Nephron (organoid): ENCODE results near the gene NDUFA11.

ENCODE experiments used
- H3K27ac Mint-ChIP-seq, 3 experiments: 2 replicates each; pipeline ENCODE4 v1.8.0; 2020; ENCODE audit warnings: mixed read lengths in 3 of 3, mild to moderate bottlenecking in 2 of 3, moderate library complexity in 1 of 3
- H3K27me3 Mint-ChIP-seq: 2 replicates; pipeline ENCODE4 v1.8.0; 2021; ENCODE audit warnings: low read depth, mild to moderate bottlenecking, moderate library complexity, mixed read lengths
- H3K36me3 Mint-ChIP-seq: 2 replicates; pipeline ENCODE4 v1.8.0; 2020; ENCODE audit warnings: low read depth, mixed read lengths
- H3K4me1 Mint-ChIP-seq: 2 replicates; pipeline ENCODE4 v1.8.0; 2020; ENCODE audit warnings: mixed read lengths
- H3K4me3 Mint-ChIP-seq, 3 experiments: 2 replicates each; pipeline ENCODE4 v1.8.0; 2020; ENCODE audit warnings: mild to moderate bottlenecking in 3 of 3, mixed read lengths in 3 of 3, moderate library complexity in 2 of 3
- H3K9me3 Mint-ChIP-seq: 2 replicates; pipeline ENCODE4 v1.8.0; 2020; ENCODE audit warnings: mixed read lengths
- TF ChIP-seq, protein P1 (sequence below), 3 experiments: fragments of 200-600 bp; sonication (generic); IDR thresholded peaks; one replicate each; pipeline ENCODE4 v1.5.0; 2021; ENCODE audit warnings: antibody characterized with exemption in 3 of 3; ENCODE audit not compliant: unreplicated experiment in 3 of 3

The NDUFA11 gene

GRCh38 chr19:5917431-5918107, 14.0 kb upstream of the NDUFA11 start:
- Mint-ChIP-seq H3K9me3 (no peaks in the 10 kb centered on the region), H3K27ac (no peak overlapping the region), H3K4me1 (no peaks in the 10 kb centered on the region), H3K36me3 (peaks cover 32% of the 10 kb centered on the region), H3K4me3 (no peak overlapping the region), H3K27me3 (no peaks in the 10 kb centered on the region)
- TF ChIP-seq, protein P1, sequence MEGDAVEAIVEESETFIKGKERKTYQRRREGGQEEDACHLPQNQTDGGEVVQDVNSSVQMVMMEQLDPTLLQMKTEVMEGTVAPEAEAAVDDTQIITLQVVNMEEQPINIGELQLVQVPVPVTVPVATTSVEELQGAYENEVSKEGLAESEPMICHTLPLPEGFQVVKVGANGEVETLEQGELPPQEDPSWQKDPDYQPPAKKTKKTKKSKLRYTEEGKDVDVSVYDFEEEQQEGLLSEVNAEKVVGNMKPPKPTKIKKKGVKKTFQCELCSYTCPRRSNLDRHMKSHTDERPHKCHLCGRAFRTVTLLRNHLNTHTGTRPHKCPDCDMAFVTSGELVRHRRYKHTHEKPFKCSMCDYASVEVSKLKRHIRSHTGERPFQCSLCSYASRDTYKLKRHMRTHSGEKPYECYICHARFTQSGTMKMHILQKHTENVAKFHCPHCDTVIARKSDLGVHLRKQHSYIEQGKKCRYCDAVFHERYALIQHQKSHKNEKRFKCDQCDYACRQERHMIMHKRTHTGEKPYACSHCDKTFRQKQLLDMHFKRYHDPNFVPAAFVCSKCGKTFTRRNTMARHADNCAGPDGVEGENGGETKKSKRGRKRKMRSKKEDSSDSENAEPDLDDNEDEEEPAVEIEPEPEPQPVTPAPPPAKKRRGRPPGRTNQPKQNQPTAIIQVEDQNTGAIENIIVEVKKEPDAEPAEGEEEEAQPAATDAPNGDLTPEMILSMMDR (IDR thresholded peaks at IDR 0.05; ENCODE audit: unreplicated experiment in 3 of 3), result no peak

DNA sequence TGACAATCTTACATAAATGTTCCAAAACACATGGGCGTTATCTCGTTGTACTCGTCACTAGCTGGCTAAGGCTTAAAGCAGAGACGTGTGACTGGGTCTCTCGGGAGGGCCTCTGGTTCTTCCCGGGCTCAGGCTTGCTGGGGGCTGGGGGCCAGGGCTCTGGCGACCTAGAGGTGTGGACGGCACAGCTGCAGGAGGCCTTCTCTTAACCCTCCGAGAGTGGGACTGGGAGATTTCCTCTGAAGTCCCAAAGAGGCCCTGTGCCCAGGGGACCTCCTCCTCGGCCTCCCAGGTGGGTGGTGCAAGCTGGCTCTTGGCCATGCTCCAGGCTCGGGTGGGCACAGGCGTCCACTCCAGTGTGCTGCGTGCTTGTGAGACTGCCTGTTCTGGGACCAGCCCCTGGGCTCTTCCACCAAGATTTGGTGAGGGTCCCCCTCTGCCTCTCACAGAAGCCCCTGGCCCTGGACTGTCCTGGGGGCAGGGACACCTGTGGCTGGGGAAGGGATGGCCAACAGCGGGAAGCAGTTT, 12.7 kb upstream of the NDUFA11 start:
- Mint-ChIP-seq H3K9me3 (no peaks in the 10 kb centered on the region), H3K4me1 (no peaks in the 10 kb centered on the region), H3K27me3 (no peaks in the 10 kb centered on the region), H3K4me3 (no peak overlapping the region), H3K27ac (peak overlapping the region in 1 of 3 experiments; percentile 83), H3K36me3 (peaks cover 21% of the 10 kb centered on the region)
- TF ChIP-seq, protein P1 (IDR thresholded peaks at IDR 0.05; ENCODE audit: unreplicated experiment in 3 of 3), result no peak

DNA sequence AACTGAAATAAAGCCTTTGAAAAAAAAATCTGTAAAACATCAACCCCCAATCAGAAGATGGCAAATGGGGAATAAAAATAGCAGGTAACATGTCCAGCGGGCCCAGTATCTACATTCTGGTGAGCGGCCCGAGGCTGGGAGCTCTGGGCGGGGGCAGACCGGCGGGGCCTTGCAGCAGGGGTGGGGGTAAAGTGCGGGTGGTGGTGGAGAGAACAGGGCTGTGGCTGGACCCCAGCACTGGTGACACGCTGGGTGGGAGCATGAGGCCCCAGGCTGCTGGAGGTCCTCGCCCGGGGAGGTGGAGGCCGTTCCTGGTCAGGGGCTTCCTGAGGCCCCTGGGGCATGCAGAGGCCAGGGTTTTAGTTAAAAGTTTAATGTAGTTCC, 12.2 kb upstream of the NDUFA11 start:
- peaks cover 19% of the 10 kb centered on the region for H3K36me3 Mint-ChIP-seq
- TF ChIP-seq, protein P1 (IDR thresholded peaks at IDR 0.05; ENCODE audit: unreplicated experiment in 3 of 3), result no peak
- no peaks in the 10 kb centered on the region for H3K27me3 Mint-ChIP-seq
- no peaks in the 10 kb centered on the region for H3K4me1 Mint-ChIP-seq
- no peaks in the 10 kb centered on the region for H3K9me3 Mint-ChIP-seq
- H3K4me3 Mint-ChIP-seq, result no peak overlapping the region
- peak overlapping the region in 1 of 3 experiments; percentile 83 for H3K27ac Mint-ChIP-seq

- Mint-ChIP-seq H3K4me3 (no peak overlapping the region), H3K27ac (peak overlapping the region in 1 of 3 experiments; percentile 83), H3K36me3 (peaks cover 19% of the 10 kb centered on the region), H3K27me3 (no peaks in the 10 kb centered on the region), H3K9me3 (no peaks in the 10 kb centered on the region), H3K4me1 (no peaks in the 10 kb centered on the region)
- TF ChIP-seq, protein P1 (IDR thresholded peaks at IDR 0.05; ENCODE audit: unreplicated experiment in 3 of 3), result no peak
Measured at GRCh38 chr19:5914946-5915781, 11.6 kb upstream of the NDUFA11 start.

GRCh38 chr19:5914358-5914774, 10.8 kb upstream of the NDUFA11 start:
- TF ChIP-seq, protein P1 (IDR thresholded peaks at IDR 0.05; ENCODE audit: unreplicated experiment in 3 of 3), result no peak
- peak overlapping the region in 1 of 3 experiments; percentile 61 for H3K27ac Mint-ChIP-seq

More at GRCh38 chr19:5914358-5914774, 10.8 kb upstream of the NDUFA11 start:
- Mint-ChIP-seq H3K9me3 (no peaks in the 10 kb centered on the region), H3K4me1 (no peaks in the 10 kb centered on the region), H3K36me3 (peaks cover 18% of the 10 kb centered on the region), H3K4me3 (no peak overlapping the region), H3K27me3 (no peaks in the 10 kb centered on the region)
